KG1 (cell line): ENCODE measurements around the gene MED10.

Source experiments
- DNase-seq: peaks from one replicate; lab custom pipeline; 2025; lab: John Stamatoyannopoulos, UW

MED10 gene

GRCh38 chr5:6377905-6378765 lies at the start of gene MED10:
Gene MED10, minus strand, starts transcription at chr5:6378547. Its CDS starts 64 bp downstream, at chr5:6378483.
- DNase-seq: peak; percentile 66

GRCh38 chr5:6427694-6428093 lies 49.3 kb upstream of the MED10 start:
- DNase-seq: no peak

- DNase-seq: no peak
Measured at GRCh38 chr5:6424700-6425099, 46.4 kb upstream of the MED10 start.

GRCh38 chr5:6424110-6424659 lies 45.8 kb upstream of the MED10 start:
- DNase-seq: no peak

- no peak for DNase-seq
Measured at GRCh38 chr5:6423327-6424109, 45.2 kb upstream of the MED10 start.

- no peak for DNase-seq
Measured at GRCh38 chr5:6419340-6419852, 41.0 kb upstream of the MED10 start.

GRCh38 chr5:6418679-6419276 lies 40.4 kb upstream of the MED10 start:
- no peak for DNase-seq

GRCh38 chr5:6417657-6418056 lies 39.3 kb upstream of the MED10 start:
- DNase-seq: no peak

- no peak for DNase-seq
Measured at GRCh38 chr5:6412811-6413210, 34.5 kb upstream of the MED10 start.

GRCh38 chr5:6411141-6411540 lies 32.8 kb upstream of the MED10 start:
- DNase-seq: no peak

- DNase-seq: no peak
Measured at GRCh38 chr5:6410421-6410820, 32.1 kb upstream of the MED10 start.

- no peak for DNase-seq
Measured at GRCh38 chr5:6408627-6409446, 30.5 kb upstream of the MED10 start.

GRCh38 chr5:6408260-6408596 lies 29.9 kb upstream of the MED10 start:
- DNase-seq: no peak

- no peak for DNase-seq
Measured at GRCh38 chr5:6407558-6408259, 29.4 kb upstream of the MED10 start.

- no peak for DNase-seq
Measured at GRCh38 chr5:6405591-6405990, 27.2 kb upstream of the MED10 start.

- no peak for DNase-seq
Measured at GRCh38 chr5:6404129-6404528, 25.8 kb upstream of the MED10 start.

- no peak for DNase-seq
Measured at GRCh38 chr5:6403416-6403815, 25.1 kb upstream of the MED10 start.

GRCh38 chr5:6402939-6403338 lies 24.6 kb upstream of the MED10 start:
- no peak for DNase-seq

GRCh38 chr5:6401410-6401809 lies 23.1 kb upstream of the MED10 start:
- no peak for DNase-seq

- DNase-seq: no peak
Measured at GRCh38 chr5:6399980-6400910, 21.9 kb upstream of the MED10 start.
